Neuronal stem cell (in vitro differentiated cells): ENCODE measurements around the gene CMBL.

Experiments
- DNase-seq: peaks from one replicate; pipeline ENCODE4 v3.0.0-alpha.2; 2013; ENCODE audit warnings: low spot score
- H2AFZ ChIP-seq: one replicate; pipeline ENCODE4 v1.6.1; 2013; ENCODE audit warnings: mild to moderate bottlenecking, low read length, inconsistent platforms
- H2AK5ac ChIP-seq: 2 replicates; pipeline ENCODE4 v1.6.1; 2013; ENCODE audit warnings: low read depth, mild to moderate bottlenecking, inconsistent platforms, low read length, moderate library complexity, mixed read lengths
- H2BK120ac ChIP-seq: 2 replicates; pipeline ENCODE4 v1.6.1; 2013; ENCODE audit warnings: low read depth, mild to moderate bottlenecking, inconsistent platforms, low read length, moderate library complexity, mixed read lengths
- H2BK12ac ChIP-seq: one replicate; pipeline ENCODE4 v1.6.1; 2013; ENCODE audit warnings: low read length, inconsistent platforms
- H2BK15ac ChIP-seq: 2 replicates; pipeline ENCODE4 v1.6.1; 2013; ENCODE audit warnings: mild to moderate bottlenecking, low read length, inconsistent platforms, mixed read lengths
- H2BK5ac ChIP-seq: one replicate; pipeline ENCODE4 v1.6.1; 2013; ENCODE audit warnings: inconsistent platforms, mild to moderate bottlenecking, low read length, moderate library complexity
- H3K14ac ChIP-seq: one replicate; pipeline ENCODE4 v1.6.1; 2013; ENCODE audit warnings: low read length, inconsistent platforms
- H3K18ac ChIP-seq: 2 replicates; pipeline ENCODE4 v1.6.1; 2013; ENCODE audit warnings: low read length, inconsistent platforms
- H3K23ac ChIP-seq: 2 replicates; pipeline ENCODE4 v1.6.1; 2013; ENCODE audit warnings: low read depth, mild to moderate bottlenecking, mixed read lengths, low read length, inconsistent platforms; ENCODE audit not compliant: poor library complexity
- H3K27ac ChIP-seq: replicated peaks from 3 replicates; pipeline ENCODE4 v1.5.1; 2013; ENCODE audit warnings: low read length, inconsistent platforms
- H3K27me3 ChIP-seq, 3 experiments: 2 replicates each; pipeline ENCODE4 v1.6.1; 2013; ENCODE audit warnings: low read length in 3 of 3, mild to moderate bottlenecking in 2 of 3, inconsistent platforms in 1 of 3, low read depth in 1 of 3, mixed read lengths in 1 of 3, moderate library complexity in 1 of 3; ENCODE audit not compliant: control insufficient read depth in 3 of 3, insufficient read depth in 3 of 3
- H3K36me3 ChIP-seq, 2 donors: replicated peaks in 1 of 2; 2 replicates each; pipeline ENCODE4 v1.6.1; 2013; ENCODE audit warnings: low read length in 2 of 2; ENCODE audit not compliant: control insufficient read depth in 2 of 2, insufficient read depth in 2 of 2
- H3K4ac ChIP-seq: 2 replicates; pipeline ENCODE4 v1.6.1; 2013; ENCODE audit warnings: inconsistent platforms, mild to moderate bottlenecking, low read length, moderate library complexity
- H3K4me1 ChIP-seq, 2 donors: 1 replicate in 1 of 2; 2 replicates in 1 of 2; pipeline ENCODE4 v1.6.1; 2013; ENCODE audit warnings: low read length in 2 of 2, low read depth in 1 of 2; ENCODE audit not compliant: control insufficient read depth in 2 of 2, insufficient read depth in 1 of 2
- H3K4me2 ChIP-seq: one replicate; pipeline ENCODE4 v1.6.1; 2013; ENCODE audit warnings: mild to moderate bottlenecking, low read length, inconsistent platforms; ENCODE audit not compliant: insufficient read depth, poor library complexity, severe bottlenecking
- H3K4me3 ChIP-seq, 2 donors: 2 replicates each; pipeline ENCODE4 v1.5.1; 2013; ENCODE audit warnings: low read length in 2 of 2, mild to moderate bottlenecking in 2 of 2, inconsistent platforms in 1 of 2, moderate library complexity in 1 of 2
- H3K79me1 ChIP-seq: one replicate; pipeline ENCODE4 v1.6.1; 2013; ENCODE audit warnings: low read depth, mild to moderate bottlenecking, inconsistent platforms, low read length, moderate library complexity
- H3K9ac ChIP-seq: one replicate; pipeline ENCODE4 v1.6.1; 2013; ENCODE audit warnings: mild to moderate bottlenecking, low read depth, low read length, inconsistent platforms; ENCODE audit not compliant: poor library complexity
- H3K9me3 ChIP-seq, 2 donors: replicated peaks in 1 of 2; 2 replicates each; pipeline versions ENCODE3 to v1.6.1; 2013; ENCODE audit warnings: low read length in 2 of 2, mild to moderate bottlenecking in 2 of 2, inconsistent platforms in 1 of 2, low read depth in 1 of 2, mixed read lengths in 1 of 2, moderate library complexity in 1 of 2; ENCODE audit not compliant: control insufficient read depth in 2 of 2, insufficient read depth in 1 of 2
- H4K8ac ChIP-seq: one replicate; pipeline ENCODE4 v1.6.1; 2013; ENCODE audit warnings: low read depth, mild to moderate bottlenecking, inconsistent platforms, low read length, moderate library complexity
- H4K91ac ChIP-seq: one replicate; pipeline ENCODE4 v1.6.1; 2013; ENCODE audit warnings: low read length, low read depth, mild to moderate bottlenecking, inconsistent platforms; ENCODE audit not compliant: poor library complexity
- WGBS, 2 donors: extraction: QIAGEN DNeasy Blood & Tissue Kit; methylation state at CpG; one replicate each; pipeline ENCODE4 v1.1.7; 2013; ENCODE audit warnings: missing lambda C conversion rate in 2 of 2, mixed read lengths in 1 of 2; ENCODE audit not compliant: insufficient read length in 2 of 2, insufficient replicate concordance in 1 of 2; ENCODE audit errors: extremely low coverage in 2 of 2; 5-methylcytosine and 5-hydroxymethylcytosine counted together

Gene CMBL

GRCh38 chr5:10266839-10267238, 40.9 kb downstream of the CMBL start:
- no peak overlapping the region for H3K4me3 ChIP-seq
- H3K23ac ChIP-seq, result no peak overlapping the region
- H2AFZ ChIP-seq, result no peak overlapping the region
- no peak overlapping the region for H2BK5ac ChIP-seq
- H3K14ac ChIP-seq, result no peak overlapping the region
- H2BK12ac ChIP-seq, result no peak overlapping the region
- no peak overlapping the region for H3K4me2 ChIP-seq
- H3K9me3 ChIP-seq, result no peaks in the 10 kb centered on the region
- WGBS, 2 donors, result no CpG with 5 or more reads among the region's 4 CpGs
- DNase-seq, result no peak
- H2BK120ac ChIP-seq, result no peak overlapping the region
- no peaks in the 10 kb centered on the region for H3K27me3 ChIP-seq
- H3K79me1 ChIP-seq, result no peaks in the 10 kb centered on the region
- no peak overlapping the region for H3K18ac ChIP-seq
- H3K36me3 ChIP-seq, result peaks cover 19 to 49% of the 10 kb centered on the region in 2 donors
- no peak overlapping the region for H3K4ac ChIP-seq
- no peaks in the 10 kb centered on the region for H3K4me1 ChIP-seq
- H2BK15ac ChIP-seq, result no peak overlapping the region
- no peak overlapping the region for H2AK5ac ChIP-seq
- H4K91ac ChIP-seq, result no peak overlapping the region
- no peak overlapping the region for H4K8ac ChIP-seq
- no peak overlapping the region for H3K9ac ChIP-seq
- no peak overlapping the region for H3K27ac ChIP-seq

- no peak overlapping the region for H3K27ac ChIP-seq
These were observed 41.6 kb downstream of the CMBL start for GRCh38 chr5:10266137-10266536.

GRCh38 chr5:10265245-10266109, 42.2 kb downstream of the CMBL start:
- Histone ChIP-seq H3K4me2 (no peak overlapping the region), H4K8ac (no peak overlapping the region), H3K27me3 (no peaks in the 10 kb centered on the region), H3K18ac (no peak overlapping the region), H2BK15ac (no peak overlapping the region), H3K9ac (no peak overlapping the region), H3K79me1 (no peaks in the 10 kb centered on the region), H2BK5ac (no peak overlapping the region), H3K9me3 (no peaks in the 10 kb centered on the region), H3K36me3 (peaks cover 29 to 63% of the 10 kb centered on the region in 2 donors), H2BK120ac (no peak overlapping the region), H2AFZ (no peak overlapping the region), H3K14ac (no peak overlapping the region), H3K4me1 (no peaks in the 10 kb centered on the region), H3K4me3 (no peak overlapping the region), H2BK12ac (no peak overlapping the region), H3K4ac (no peak overlapping the region), H3K23ac (no peak overlapping the region), H4K91ac (no peak overlapping the region), H2AK5ac (no peak overlapping the region), H3K27ac (no peak overlapping the region)
- WGBS, 2 donors, result no CpG with 5 or more reads among the region's 6 CpGs
- no peak for DNase-seq

More at GRCh38 chr5:10266137-10266536, 41.6 kb downstream of the CMBL start:
- Histone ChIP-seq H3K23ac (no peak overlapping the region), H3K36me3 (peaks cover 23 to 56% of the 10 kb centered on the region in 2 donors), H2AFZ (no peak overlapping the region), H4K91ac (no peak overlapping the region), H2BK5ac (no peak overlapping the region), H3K9me3 (no peaks in the 10 kb centered on the region), H3K4me2 (no peak overlapping the region), H3K14ac (no peak overlapping the region), H3K9ac (no peak overlapping the region), H3K4me3 (no peak overlapping the region), H2BK120ac (no peak overlapping the region), H3K27me3 (no peaks in the 10 kb centered on the region), H3K4ac (no peak overlapping the region), H3K79me1 (no peaks in the 10 kb centered on the region), H2AK5ac (no peak overlapping the region), H2BK15ac (no peak overlapping the region), H3K18ac (no peak overlapping the region), H4K8ac (no peak overlapping the region), H3K4me1 (no peaks in the 10 kb centered on the region), H2BK12ac (no peak overlapping the region)
- no peak for DNase-seq
- no CpG with 5 or more reads among the region's 4 CpGs for WGBS, 2 donors

GRCh38 chr5:10264604-10265003, 43.1 kb downstream of the CMBL start:
- no peak overlapping the region for H3K23ac ChIP-seq
- no peak overlapping the region for H3K27ac ChIP-seq
- H3K4ac ChIP-seq, result no peak overlapping the region
- no peak overlapping the region for H3K14ac ChIP-seq
- no peak overlapping the region for H2BK5ac ChIP-seq
- no peaks in the 10 kb centered on the region for H3K4me1 ChIP-seq
- no peak overlapping the region for H3K4me3 ChIP-seq
- H3K4me2 ChIP-seq, result no peak overlapping the region
- H3K79me1 ChIP-seq, result no peaks in the 10 kb centered on the region
- H3K9ac ChIP-seq, result no peak overlapping the region
- peaks cover 36 to 72% of the 10 kb centered on the region in 2 donors for H3K36me3 ChIP-seq
- H3K9me3 ChIP-seq, result no peaks in the 10 kb centered on the region
- no peak overlapping the region for H2BK12ac ChIP-seq
- no peak for DNase-seq
- H4K91ac ChIP-seq, result no peak overlapping the region
- no peak overlapping the region for H3K18ac ChIP-seq
- no CpG with 5 or more reads among the region's 3 CpGs for WGBS, 2 donors
- H4K8ac ChIP-seq, result no peak overlapping the region
- H2AFZ ChIP-seq, result no peak overlapping the region
- H3K27me3 ChIP-seq, result no peaks in the 10 kb centered on the region
- no peak overlapping the region for H2BK15ac ChIP-seq
- H2BK120ac ChIP-seq, result no peak overlapping the region
- no peak overlapping the region for H2AK5ac ChIP-seq
